ENCODE measurements around the gene HLA-B. TPM values are rescaled to one million over a fixed set of nuclear protein-coding genes. Genes with fewer than 3 reads are reported as not detected.

The HLA-B gene
- total and polyA plus RNA-seq, 4 donors, result 341 to 864 (median 417) TPM

DNA sequence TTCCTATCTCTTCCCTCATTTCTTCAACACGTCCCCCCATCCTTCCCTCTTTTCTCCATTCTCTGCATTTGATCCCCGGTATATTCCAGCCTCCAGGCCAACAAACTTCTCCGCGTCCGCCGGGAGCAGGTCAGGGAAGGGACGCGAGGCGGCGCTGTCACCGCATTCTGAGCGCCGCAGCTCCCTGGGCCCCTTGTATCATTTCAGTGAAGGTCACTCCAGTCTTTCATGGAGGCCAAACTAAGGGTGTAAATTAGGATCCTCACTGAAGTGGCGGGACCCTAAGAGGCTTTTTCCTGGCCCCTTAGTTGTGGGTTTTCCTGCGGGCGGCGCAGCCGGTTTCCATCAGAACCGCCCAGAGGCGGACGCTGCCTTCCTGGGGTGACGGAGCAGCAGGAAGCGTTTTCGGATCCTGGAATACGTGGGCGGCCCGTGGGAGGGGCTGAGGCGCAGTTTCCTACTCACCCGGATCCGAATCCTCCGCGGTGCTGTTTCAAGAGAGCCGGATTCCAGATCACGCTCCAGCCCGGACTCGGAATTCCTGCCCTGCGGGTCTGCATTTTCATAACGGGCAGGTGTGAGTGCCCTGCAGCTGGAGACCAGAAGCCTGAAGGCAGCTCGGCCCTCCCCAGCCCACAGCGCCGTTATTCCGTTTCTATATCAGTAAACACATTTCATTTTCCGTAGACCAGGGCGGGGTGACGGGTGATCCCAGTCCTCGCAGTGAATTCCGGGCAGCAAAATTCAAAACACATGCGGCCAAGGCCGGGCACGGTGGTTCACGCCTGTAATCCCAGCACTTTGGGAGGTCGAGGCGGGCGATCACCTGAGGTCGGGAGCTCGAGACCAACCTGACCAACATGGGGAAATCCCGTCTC, 42.8 kb upstream of the HLA-B start:
- Histone ChIP-seq H3K27me3 (ENCODE audit: control insufficient read depth in 4 of 4, insufficient read depth in 4 of 4, low read length in 3 of 4) (no peaks in the 10 kb centered on the region), H3K9me3 (ENCODE audit: control insufficient read depth in 4 of 4, low read length in 3 of 4) (no peaks in the 10 kb centered on the region), H3K4me1 (ENCODE audit: control insufficient read depth in 4 of 4, insufficient read depth in 4 of 4, low read length in 3 of 4) (peaks cover 8 to 43% (median 36%) of the 10 kb centered on the region in 4 donors), H3K27ac (ENCODE audit: low read depth in 1 of 2, low read length in 2 of 2) (peak overlapping the region; percentile 97), H3K4me3 (ENCODE audit: low read depth in 1 of 3, low read length in 3 of 3) (peak overlapping the region; percentile 56 to 78 (median 77)), H3K9ac (ENCODE audit: low read depth in 1 of 2, low read length in 2 of 2) (peak overlapping the region; percentile 95 to 96), H3K36me3 (ENCODE audit: control insufficient read depth in 4 of 4, insufficient read depth in 3 of 4, low read depth in 1 of 4, low read length in 3 of 4) (no peaks in the 10 kb centered on the region)
- WGBS, result under 1% methylated on average over 57 of the region's 57 CpGs
- peak; percentile 82 for DNase-seq (ENCODE audit: low spot score)
- TF ChIP-seq, protein P1, sequence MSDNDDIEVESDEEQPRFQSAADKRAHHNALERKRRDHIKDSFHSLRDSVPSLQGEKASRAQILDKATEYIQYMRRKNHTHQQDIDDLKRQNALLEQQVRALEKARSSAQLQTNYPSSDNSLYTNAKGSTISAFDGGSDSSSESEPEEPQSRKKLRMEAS (IDR thresholded peaks at IDR 0.05), result peak; percentile 57
- TF ChIP-seq, protein P2, sequence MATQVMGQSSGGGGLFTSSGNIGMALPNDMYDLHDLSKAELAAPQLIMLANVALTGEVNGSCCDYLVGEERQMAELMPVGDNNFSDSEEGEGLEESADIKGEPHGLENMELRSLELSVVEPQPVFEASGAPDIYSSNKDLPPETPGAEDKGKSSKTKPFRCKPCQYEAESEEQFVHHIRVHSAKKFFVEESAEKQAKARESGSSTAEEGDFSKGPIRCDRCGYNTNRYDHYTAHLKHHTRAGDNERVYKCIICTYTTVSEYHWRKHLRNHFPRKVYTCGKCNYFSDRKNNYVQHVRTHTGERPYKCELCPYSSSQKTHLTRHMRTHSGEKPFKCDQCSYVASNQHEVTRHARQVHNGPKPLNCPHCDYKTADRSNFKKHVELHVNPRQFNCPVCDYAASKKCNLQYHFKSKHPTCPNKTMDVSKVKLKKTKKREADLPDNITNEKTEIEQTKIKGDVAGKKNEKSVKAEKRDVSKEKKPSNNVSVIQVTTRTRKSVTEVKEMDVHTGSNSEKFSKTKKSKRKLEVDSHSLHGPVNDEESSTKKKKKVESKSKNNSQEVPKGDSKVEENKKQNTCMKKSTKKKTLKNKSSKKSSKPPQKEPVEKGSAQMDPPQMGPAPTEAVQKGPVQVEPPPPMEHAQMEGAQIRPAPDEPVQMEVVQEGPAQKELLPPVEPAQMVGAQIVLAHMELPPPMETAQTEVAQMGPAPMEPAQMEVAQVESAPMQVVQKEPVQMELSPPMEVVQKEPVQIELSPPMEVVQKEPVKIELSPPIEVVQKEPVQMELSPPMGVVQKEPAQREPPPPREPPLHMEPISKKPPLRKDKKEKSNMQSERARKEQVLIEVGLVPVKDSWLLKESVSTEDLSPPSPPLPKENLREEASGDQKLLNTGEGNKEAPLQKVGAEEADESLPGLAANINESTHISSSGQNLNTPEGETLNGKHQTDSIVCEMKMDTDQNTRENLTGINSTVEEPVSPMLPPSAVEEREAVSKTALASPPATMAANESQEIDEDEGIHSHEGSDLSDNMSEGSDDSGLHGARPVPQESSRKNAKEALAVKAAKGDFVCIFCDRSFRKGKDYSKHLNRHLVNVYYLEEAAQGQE (IDR thresholded peaks at IDR 0.05), result peak; percentile 74
- TF ChIP-seq FOXA1 (IDR thresholded peaks at IDR 0.05), result no peak
- TF ChIP-seq, protein P3, sequence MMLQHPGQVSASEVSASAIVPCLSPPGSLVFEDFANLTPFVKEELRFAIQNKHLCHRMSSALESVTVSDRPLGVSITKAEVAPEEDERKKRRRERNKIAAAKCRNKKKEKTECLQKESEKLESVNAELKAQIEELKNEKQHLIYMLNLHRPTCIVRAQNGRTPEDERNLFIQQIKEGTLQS (IDR thresholded peaks at IDR 0.05), result no peak
- peak; percentile 98 to 99 for TF ChIP-seq EGR1 (IDR thresholded peaks at IDR 0.05; ENCODE audit: low read depth in 2 of 2)
- peak; percentile 82 for TF ChIP-seq YY1 (IDR thresholded peaks at IDR 0.05)
- TF ChIP-seq FOXA2 (IDR thresholded peaks at IDR 0.05), result no peak
- peak; percentile 69 to 73 for TF ChIP-seq RAD21 (IDR thresholded peaks at IDR 0.05)
- peak in 1 of 2 donors; percentile 71 for TF ChIP-seq GABPA (IDR thresholded peaks at IDR 0.05 in 1 of 2, conservative IDR thresholded peaks at IDR 0.05 in 1 of 2)
- peak in 1 of 2 donors; percentile 20 for TF ChIP-seq JUND (IDR thresholded peaks at IDR 0.05)
- no peak for TF ChIP-seq HNF4A (conservative IDR thresholded peaks at IDR 0.05)
- TF ChIP-seq SP1 (IDR thresholded peaks at IDR 0.05), result peak; percentile 31
- TF ChIP-seq RXRA (IDR thresholded peaks at IDR 0.05), result peak; percentile 44 to 70
- TF ChIP-seq NR2F2 (IDR thresholded peaks at IDR 0.05), result peak; percentile 38
- TF ChIP-seq TAF1 (conservative IDR thresholded peaks at IDR 0.05), result no peak
- TF ChIP-seq, protein P4, sequence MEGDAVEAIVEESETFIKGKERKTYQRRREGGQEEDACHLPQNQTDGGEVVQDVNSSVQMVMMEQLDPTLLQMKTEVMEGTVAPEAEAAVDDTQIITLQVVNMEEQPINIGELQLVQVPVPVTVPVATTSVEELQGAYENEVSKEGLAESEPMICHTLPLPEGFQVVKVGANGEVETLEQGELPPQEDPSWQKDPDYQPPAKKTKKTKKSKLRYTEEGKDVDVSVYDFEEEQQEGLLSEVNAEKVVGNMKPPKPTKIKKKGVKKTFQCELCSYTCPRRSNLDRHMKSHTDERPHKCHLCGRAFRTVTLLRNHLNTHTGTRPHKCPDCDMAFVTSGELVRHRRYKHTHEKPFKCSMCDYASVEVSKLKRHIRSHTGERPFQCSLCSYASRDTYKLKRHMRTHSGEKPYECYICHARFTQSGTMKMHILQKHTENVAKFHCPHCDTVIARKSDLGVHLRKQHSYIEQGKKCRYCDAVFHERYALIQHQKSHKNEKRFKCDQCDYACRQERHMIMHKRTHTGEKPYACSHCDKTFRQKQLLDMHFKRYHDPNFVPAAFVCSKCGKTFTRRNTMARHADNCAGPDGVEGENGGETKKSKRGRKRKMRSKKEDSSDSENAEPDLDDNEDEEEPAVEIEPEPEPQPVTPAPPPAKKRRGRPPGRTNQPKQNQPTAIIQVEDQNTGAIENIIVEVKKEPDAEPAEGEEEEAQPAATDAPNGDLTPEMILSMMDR (IDR thresholded peaks at IDR 0.05; ENCODE audit: low read depth, low read length, missing input control), result peak; percentile 78
- TF ChIP-seq HNF4G (IDR thresholded peaks at IDR 0.05), result no peak
- TF ChIP-seq, protein P5, sequence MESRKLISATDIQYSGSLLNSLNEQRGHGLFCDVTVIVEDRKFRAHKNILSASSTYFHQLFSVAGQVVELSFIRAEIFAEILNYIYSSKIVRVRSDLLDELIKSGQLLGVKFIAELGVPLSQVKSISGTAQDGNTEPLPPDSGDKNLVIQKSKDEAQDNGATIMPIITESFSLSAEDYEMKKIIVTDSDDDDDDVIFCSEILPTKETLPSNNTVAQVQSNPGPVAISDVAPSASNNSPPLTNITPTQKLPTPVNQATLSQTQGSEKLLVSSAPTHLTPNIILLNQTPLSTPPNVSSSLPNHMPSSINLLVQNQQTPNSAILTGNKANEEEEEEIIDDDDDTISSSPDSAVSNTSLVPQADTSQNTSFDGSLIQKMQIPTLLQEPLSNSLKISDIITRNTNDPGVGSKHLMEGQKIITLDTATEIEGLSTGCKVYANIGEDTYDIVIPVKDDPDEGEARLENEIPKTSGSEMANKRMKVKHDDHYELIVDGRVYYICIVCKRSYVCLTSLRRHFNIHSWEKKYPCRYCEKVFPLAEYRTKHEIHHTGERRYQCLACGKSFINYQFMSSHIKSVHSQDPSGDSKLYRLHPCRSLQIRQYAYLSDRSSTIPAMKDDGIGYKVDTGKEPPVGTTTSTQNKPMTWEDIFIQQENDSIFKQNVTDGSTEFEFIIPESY (IDR thresholded peaks at IDR 0.05), result no peak

All from liver (tissue), 9 donors.